HT1080 (cell line): ENCODE measurements around the gene CHURC1. TPM values are rescaled to one million over a fixed set of nuclear protein-coding genes. Genes with fewer than 3 reads are reported as not detected.

Experiments used
- DNase-seq: peaks from one replicate; pipeline ENCODE4 v3.0.0-alpha.2; 2015; ENCODE audit warnings: low read depth
- total RNA-seq: library from RNA; depleted of rRNA; stranded (reverse); fragments of >200 nt; shearing (Covaris generic); gene quantifications from 2 replicates; pipeline ENCODE4 v1.2.3, GENCODE V29; 2014

The CHURC1 gene
- total RNA-seq, 1 experiment from 2014 or later, result 33.0 TPM

- no peak for DNase-seq
Observed at GRCh38 chr14:64937821-64938193, 23.6 kb downstream of the CHURC1 start.

- no peak for DNase-seq
Observed at GRCh38 chr14:64938972-64939816, 24.9 kb downstream of the CHURC1 start.

GRCh38 chr14:64939817-64940190 lies 25.5 kb downstream of the CHURC1 start:
- no peak for DNase-seq

- DNase-seq, result no peak
Observed at GRCh38 chr14:64940336-64940910, 26.2 kb downstream of the CHURC1 start.

GRCh38 chr14:64942531-64943111 lies 28.4 kb downstream of the CHURC1 start, which contains the start of gene GPX2:
Gene GPX2 (minus strand): TSS chr14:64942745. CDS start chr14:64942726, 19 bp downstream.
- no peak for DNase-seq

- no peak for DNase-seq
Observed at GRCh38 chr14:64943556-64943955, 29.3 kb downstream of the CHURC1 start.

- DNase-seq, result no peak
Observed at GRCh38 chr14:64944041-64944440, 29.8 kb downstream of the CHURC1 start.

GRCh38 chr14:64944861-64945260 lies 30.6 kb downstream of the CHURC1 start:
- DNase-seq, result no peak

- DNase-seq, result no peak
Observed at GRCh38 chr14:64945431-64946178, 31.4 kb downstream of the CHURC1 start.

GRCh38 chr14:64946310-64947045 lies 32.2 kb downstream of the CHURC1 start:
- DNase-seq, result no peak

GRCh38 chr14:64947710-64948611 lies 33.7 kb downstream of the CHURC1 start:
- no peak for DNase-seq

GRCh38 chr14:64948612-64949210 lies 34.5 kb downstream of the CHURC1 start:
- DNase-seq, result no peak

- DNase-seq, result no peak
Observed at GRCh38 chr14:64950889-64951288, 36.6 kb downstream of the CHURC1 start.

- DNase-seq, result no peak
Observed at GRCh38 chr14:64951291-64951690, 37.0 kb downstream of the CHURC1 start.

- no peak for DNase-seq
Observed at GRCh38 chr14:64951724-64952123, 37.5 kb downstream of the CHURC1 start.

- DNase-seq, result peak; percentile 23
Observed at GRCh38 chr14:64952598-64953309, 38.5 kb downstream of the CHURC1 start.

GRCh38 chr14:64953310-64953654 lies 39.0 kb downstream of the CHURC1 start:
- DNase-seq, result no peak

- no peak for DNase-seq
Observed at GRCh38 chr14:64953661-64954060, 39.4 kb downstream of the CHURC1 start.
